HG02973 (cell line): ENCODE measurements around the gene EBNA1BP2.
"Not testable (repeated sequence)": the region's sequence is repeated elsewhere in the genome, so short reads cannot be mapped to it uniquely, and the experiment has no call there.

Experiments
- ATAC-seq: cut with Tn5 transposase; IDR thresholded peaks from one replicate; pipeline ENCODE4 v1.9.1; 2021; ENCODE audit warnings: moderate library complexity; ENCODE audit not compliant: unreplicated experiment

Gene EBNA1BP2

DNA sequence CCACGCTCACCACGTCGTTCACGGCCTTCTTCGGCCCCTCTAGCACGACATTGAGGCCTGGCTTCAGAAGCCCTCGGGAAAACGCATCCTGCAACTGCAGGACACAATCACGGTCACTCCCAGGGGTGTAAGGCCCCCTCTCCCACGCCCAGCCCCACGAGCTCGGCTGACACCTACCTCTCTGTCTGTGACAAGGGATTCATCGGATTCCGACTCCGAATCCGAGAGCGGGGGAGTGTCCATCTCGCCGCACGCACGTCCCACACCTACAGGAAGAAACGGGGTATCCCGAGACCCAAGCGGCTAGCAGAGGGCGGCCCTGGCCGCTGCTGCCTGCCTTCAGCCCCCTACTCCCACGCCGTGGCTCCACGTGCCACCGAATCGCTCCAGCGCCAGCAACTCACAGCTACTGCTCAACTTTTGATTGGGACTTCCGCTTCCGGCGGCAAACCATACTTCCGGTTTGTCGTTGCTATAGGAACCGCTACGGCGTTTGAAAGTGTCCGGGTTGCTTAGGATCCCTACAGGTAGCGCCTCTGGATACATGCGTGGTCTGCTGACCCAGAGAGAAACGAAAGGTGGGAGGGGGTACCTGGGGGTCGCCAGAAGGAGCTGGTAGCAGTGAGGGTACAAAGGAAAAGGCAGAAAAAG lies at the start of gene EBNA1BP2, which contains the start of gene CFAP57:
TSS of gene EBNA1BP2 (minus strand) at position 415 of the 651 bp plus-strand sequence. CDS start at position 243, 172 bp downstream.
TSS of gene CFAP57 (plus strand) at position 455 of the 651 bp plus-strand sequence. CDS start 424 bp downstream, outside the sequence.
- peak; percentile 81 for ATAC-seq

DNA sequence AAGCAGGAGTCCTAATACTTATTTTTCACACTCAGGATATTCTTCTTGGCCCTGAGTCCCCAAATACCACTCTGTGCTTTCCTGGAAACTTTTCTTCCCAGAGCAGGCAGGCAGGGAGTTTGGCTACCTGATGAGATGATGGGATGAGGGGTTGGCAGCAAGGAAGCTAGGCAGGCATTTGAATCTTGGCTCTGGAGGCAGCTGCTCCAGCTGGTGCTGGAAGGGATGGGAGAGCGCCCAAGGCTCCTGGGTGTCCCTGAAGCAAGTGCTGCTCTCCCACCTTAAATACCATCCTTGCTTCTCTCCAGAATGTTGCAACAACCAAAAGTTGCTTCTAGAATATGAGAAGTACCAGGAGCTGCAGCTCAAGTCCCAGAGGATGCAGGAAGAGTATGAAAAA lies 49.7 kb upstream of the EBNA1BP2 start:
- no peak for ATAC-seq

GRCh38 chr1:43220905-43221778 lies 49.1 kb upstream of the EBNA1BP2 start:
- ATAC-seq: peak; percentile 48

DNA sequence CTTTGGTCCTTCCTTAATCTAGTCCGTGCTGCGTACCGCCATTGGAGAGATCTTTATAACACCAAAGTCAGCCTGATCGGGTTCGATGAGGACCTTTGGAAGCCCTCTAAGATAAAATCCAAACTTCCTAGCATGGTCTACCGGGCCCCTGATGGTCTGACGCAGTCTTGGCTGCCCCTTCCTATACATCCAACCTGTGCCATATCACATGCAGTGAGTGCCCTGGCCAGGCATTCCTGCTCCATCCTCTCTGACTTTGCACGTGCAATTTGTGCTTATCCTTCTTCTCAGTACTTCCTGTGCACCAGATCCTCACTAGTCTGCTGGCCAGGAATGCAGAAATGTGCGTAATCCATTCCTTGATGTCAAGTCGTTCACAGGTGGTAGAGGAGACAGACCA lies 45.7 kb upstream of the EBNA1BP2 start:
- no peak for ATAC-seq

DNA sequence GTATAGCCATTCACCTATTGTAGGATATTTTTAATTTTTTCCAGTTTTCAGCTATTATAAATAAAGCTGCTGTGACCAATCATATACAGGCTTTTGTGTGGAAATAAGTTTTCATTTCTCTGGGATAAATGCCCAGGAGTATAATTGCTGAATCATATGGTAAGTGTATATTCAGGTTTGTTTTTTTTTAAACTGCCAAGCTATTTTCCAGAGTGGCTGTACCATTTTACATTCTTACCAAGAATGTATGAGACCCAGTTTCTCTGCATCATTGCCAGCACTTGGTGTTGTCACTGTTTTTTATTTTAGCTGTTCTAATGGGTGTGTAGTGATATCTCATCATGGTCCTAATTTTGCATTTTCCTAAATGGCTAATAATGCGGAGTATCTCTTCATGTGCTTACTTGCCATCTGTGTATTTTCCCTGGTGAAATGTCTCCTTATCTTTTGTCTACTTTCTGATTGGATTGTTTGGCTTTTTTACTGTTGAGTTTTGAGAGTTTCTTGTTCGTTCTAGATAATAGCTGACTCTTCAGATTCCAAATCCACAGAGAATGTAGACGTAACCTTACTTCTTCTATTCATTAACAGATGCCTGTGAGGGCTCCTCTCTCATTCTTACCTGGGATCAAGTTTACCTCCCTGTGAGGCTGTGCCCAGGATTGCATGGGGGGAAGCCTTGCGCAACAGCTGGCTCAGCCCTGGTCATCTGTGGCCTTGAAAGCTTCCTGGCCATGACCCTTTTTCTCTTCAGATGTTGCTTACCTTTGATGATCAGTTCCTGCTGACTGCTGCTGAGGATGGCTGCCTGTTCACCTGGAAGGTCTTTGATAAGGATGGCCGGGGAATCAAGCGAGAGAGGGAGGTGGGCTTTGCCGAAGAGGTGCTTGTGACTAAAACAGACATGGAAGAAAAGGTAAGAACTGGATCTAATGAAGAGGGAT lies 42.7 kb upstream of the EBNA1BP2 start:
- ATAC-seq: no peak

DNA sequence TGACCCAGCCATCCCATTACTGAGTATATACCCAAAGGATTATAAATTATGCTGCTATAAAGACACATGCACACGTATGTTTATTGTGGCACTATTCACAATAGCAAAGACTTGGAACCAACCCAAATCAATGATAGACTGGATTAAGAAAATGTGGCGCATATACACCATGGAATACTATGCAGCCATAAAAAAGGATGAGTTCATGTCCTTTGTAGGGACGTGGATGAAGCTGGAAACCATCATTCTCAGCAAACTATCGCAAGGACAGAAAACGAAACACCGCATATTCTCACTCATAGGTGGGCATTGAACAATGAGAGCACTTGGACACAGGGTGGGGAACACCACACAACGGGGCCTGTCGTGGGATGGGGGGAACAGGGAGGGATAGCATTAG lies 36.2 kb upstream of the EBNA1BP2 start:
- not testable (repeated sequence) for ATAC-seq

DNA sequence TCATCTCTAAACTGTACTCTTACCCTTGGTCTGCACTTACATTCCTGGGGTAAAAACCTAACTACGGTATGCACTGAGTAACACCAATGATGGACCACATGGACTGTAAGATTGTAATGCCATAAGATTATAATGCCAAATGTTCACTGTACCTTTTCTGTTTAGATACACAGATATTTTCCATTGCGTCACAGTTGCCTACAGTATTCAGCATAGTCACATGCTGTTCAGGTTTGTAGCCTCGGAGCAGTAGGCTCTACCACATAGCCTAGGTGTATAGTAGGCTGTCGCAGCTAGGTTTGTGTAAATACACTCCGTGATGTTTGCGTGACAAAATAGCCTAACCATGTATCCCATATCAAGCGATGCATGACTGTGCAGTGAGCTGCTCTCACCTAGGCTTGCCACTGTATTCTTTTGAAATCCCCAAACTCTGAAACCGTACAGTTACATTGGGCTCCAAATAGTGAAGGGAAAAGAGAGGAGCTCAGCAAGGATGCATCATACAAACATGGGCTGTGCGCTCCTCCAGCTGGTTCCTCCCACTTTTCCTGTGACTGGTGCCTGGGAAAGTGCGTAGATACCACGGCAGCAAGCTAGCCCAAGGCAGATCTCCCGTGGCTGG lies 35.3 kb upstream of the EBNA1BP2 start:
- no peak for ATAC-seq

- no peak for ATAC-seq
These were observed 34.6 kb upstream of the EBNA1BP2 start for GRCh38 chr1:43206600-43207228.

GRCh38 chr1:43205671-43206070 lies 33.6 kb upstream of the EBNA1BP2 start:
- ATAC-seq: no peak

DNA sequence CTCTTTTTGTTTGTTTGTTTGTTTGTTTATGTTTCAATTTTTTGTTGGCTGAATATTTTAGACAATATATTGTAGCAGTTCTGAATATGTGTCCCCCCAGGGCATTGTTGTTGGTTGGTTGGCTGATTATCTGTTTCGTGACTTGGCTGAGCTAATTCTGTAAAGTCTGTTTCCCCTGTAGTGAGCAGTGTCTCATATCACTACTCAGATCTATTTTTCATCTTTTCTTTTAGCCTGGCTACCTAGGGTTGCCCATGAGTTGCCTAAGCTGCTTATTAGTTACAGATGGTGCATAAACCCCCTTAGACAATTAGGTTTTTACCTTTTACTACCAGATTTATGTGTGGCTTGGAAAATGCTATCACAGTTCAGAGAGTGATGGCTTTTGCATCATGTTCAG lies 32.3 kb upstream of the EBNA1BP2 start:
- no peak for ATAC-seq

- ATAC-seq: no peak
These were observed 31.8 kb upstream of the EBNA1BP2 start for GRCh38 chr1:43203859-43204258.

DNA sequence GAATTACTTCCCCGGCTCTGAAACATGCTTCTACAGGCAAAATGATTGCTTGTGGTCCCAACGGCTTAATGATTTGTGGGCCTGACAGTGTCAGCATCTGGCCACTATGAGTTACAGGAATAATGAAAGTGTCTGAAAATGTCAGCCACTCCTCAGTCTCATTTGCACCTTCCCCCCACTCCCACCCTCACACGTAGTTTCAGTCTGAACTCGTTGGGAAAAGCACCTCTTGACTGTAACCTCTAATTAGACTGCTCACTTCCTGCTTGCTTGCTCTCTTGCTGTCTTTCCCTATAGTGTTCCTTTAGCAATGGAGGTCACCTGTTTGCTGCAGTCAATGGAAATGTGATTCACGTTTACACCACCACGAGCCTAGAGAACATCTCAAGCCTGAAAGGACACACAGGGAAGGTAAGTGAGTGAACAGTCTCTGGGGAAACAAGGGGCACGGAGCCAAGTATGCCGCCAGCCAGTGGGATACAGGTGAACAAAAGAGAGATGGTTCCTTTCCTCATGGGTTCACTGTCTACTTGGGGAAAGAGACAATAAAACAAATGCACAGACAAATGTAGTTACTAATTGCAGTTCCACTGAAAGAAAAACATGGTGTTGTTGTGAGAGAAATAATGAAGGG lies 27.1 kb upstream of the EBNA1BP2 start:
- peak; percentile 73 for ATAC-seq

- ATAC-seq: no peak
These were observed 25.4 kb upstream of the EBNA1BP2 start for GRCh38 chr1:43197343-43198127.

DNA sequence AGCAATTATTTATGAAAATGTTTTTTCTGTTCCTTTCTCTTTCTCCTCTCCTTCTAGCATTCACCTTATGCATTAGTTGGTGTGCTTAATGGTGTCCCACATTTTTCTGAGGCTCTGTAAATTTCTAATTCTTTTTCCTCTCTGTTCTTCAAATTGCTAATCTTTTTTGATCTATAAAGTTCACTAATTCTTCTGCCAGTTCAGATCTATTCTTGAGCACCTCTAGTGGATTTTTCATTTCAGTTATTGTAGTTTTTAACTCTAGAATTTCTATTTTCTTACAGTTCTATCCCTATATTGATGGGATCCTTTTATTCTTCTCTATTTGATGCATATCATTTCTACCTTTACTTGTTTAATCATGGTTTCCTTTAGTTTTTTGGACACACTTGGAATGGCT lies 22.4 kb upstream of the EBNA1BP2 start:
- ATAC-seq: no peak

DNA sequence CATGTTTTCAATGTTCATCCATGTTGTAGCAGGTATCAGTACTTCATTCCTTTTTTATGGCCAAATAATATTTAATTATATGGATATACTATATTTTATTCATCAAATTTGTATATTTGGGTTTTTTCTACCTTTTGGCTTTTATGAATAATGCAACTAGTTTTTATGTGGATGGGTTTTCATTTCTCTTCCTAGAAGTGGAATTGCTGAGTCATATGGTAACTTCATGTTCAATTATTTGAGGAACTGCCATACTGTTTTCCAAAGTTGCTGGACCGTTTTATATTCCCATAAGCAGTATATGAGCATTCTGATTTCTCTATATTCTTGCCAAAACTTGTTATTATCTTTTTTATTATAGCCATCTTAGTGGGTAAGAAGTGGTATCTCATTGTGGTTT lies 16.0 kb upstream of the EBNA1BP2 start:
- no peak for ATAC-seq

GRCh38 chr1:43184995-43185394 lies 12.9 kb upstream of the EBNA1BP2 start:
- ATAC-seq: no peak

GRCh38 chr1:43184388-43184787 lies 12.3 kb upstream of the EBNA1BP2 start:
- ATAC-seq: no peak

- no peak for ATAC-seq
These were observed 5.6 kb upstream of the EBNA1BP2 start for GRCh38 chr1:43177691-43178090.

GRCh38 chr1:43174873-43175272 lies 2.8 kb upstream of the EBNA1BP2 start:
- no peak for ATAC-seq
